Astrocyte of the spinal cord (primary cell): ENCODE measurements around the gene JUP.

Experiments used
- DNase-seq: peaks from one replicate; pipeline ENCODE4 v3.0.0; 2011; ENCODE audit warnings: low read depth, low spot score
- H3K4me3 ChIP-seq: 2 replicates; pipeline ENCODE4 v1.5.1; 2011; ENCODE audit warnings: low read depth, mild to moderate bottlenecking, low read length, moderate library complexity
- CTCF ChIP-seq: IDR thresholded peaks from 2 replicates; pipeline ENCODE4 v1.5.1; 2012; ENCODE audit warnings: low read depth, mild to moderate bottlenecking, low read length, inconsistent platforms
- in situ Hi-C: cut with HindIII; loops from 2 replicates; pipeline ENCODE4 v1.10.0; 2017; ENCODE audit warnings: low sequenced_read_pairs

The JUP gene

GRCh38 chr17:41739661-41740352 lies 46.7 kb downstream of the JUP start:
- H3K4me3 ChIP-seq: no peak overlapping the region
- DNase-seq: no peak
- in situ Hi-C loops: no loop called here
- no peak for TF ChIP-seq CTCF

DNA sequence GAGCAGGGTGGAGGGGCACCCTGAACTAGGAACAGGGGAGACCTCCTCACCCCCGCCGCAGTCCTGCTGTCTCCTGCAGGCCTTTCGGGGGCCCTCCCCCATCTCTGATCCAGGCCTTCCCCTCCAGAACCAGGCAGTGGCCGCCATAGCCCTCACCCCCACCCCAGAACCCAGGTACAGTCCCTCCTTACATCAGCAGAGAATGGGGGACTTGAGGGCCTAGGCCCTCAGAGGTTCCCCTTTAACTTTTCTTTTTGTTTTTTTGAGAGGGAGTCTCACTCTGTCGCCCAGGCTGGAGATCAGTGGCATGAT lies 47.8 kb downstream of the JUP start:
- in situ Hi-C loops: no loop called here
- no peak for DNase-seq
- TF ChIP-seq CTCF: no peak
- no peak overlapping the region for H3K4me3 ChIP-seq

GRCh38 chr17:41738077-41738800 lies 48.3 kb downstream of the JUP start:
- DNase-seq: peak; percentile 78
- in situ Hi-C loops: no loop called here
- TF ChIP-seq CTCF: peak; percentile 97
- H3K4me3 ChIP-seq: no peak overlapping the region

DNA sequence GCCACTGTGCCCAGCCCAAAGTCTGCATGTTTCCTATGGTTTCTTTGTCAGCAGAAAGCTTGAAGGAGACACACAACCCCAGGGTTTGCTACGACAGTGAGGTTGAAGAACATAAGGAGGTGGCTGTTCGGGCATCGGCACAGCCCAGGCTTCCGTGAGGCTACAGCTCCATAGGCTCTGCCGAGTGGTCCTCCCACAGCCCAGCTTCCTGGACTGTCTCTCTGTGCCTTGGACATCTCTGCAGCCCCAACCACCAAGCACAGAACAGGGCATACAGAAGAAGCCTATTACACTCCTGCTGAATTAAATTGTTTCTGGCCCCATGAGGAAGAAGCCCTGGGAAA lies 48.9 kb downstream of the JUP start:
- in situ Hi-C loops: no loop called here
- H3K4me3 ChIP-seq: no peak overlapping the region
- DNase-seq: no peak
- no peak for TF ChIP-seq CTCF

DNA sequence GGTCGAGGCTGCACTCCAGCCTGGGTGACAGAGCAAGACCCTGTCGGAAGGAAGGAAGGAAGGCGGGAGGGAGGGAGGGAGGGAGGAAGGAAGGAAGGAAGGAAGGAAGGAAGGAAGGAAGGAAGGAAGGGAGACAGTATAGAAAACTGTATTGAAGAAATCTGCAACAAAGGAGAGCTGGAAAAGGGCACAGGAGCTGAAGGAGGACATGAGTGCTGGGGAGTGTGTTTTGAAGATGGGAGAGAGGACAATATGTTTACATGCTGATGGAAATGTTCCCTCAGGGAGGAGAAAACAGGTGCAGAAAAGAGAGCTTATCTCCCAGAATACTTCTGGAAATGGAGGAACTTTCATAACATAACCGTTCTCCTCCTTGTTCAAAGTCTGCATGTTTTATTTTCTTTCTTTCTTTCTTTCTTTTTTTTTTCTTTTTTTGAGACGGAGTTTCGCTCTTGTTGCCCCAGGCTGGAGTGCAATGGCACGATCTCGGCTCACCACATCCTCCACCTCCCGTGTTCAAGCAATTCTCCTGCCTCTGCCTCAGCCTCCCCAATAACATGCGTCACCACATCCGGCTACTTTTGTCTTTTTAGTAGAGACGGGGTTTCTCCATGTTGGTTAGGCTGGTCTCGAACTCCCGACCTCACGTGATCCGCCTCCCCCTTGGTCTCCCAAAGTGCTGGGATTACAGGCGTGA lies 49.4 kb downstream of the JUP start:
- DNase-seq: no peak
- no peak overlapping the region for H3K4me3 ChIP-seq
- no peak for TF ChIP-seq CTCF
- in situ Hi-C loops: no loop called here

DNA sequence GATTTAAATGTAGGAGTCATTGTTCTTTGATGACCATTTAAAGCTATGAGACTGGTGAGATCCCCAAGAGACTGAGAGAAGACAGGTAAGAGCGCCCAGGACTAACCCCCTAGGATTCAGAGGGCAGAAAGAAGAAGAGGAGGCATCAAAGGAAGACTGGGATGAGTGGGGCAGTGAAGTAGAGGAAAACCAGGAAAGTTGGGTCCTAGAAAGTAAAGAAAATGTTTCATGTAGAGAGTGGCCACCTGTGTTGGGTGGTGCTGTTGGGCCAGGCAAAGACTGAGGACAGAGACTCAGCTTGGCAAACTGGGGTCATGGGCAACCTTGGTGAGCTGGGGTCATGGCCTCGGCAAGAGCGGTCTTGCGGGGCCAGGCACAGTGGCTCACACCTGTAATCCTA lies 50.8 kb downstream of the JUP start:
- H3K4me3 ChIP-seq: no peak overlapping the region
- DNase-seq: no peak
- TF ChIP-seq CTCF: no peak
- in situ Hi-C loops: no loop called here
